Nephron (organoid): ENCODE results near the gene CHURC1.

Experiments used
- H3K27ac Mint-ChIP-seq, 3 experiments: 2 replicates each; pipeline ENCODE4 v1.8.0; 2020; ENCODE audit warnings: mixed read lengths in 3 of 3, mild to moderate bottlenecking in 2 of 3, moderate library complexity in 1 of 3
- H3K27me3 Mint-ChIP-seq: 2 replicates; pipeline ENCODE4 v1.8.0; 2021; ENCODE audit warnings: low read depth, mild to moderate bottlenecking, moderate library complexity, mixed read lengths
- H3K36me3 Mint-ChIP-seq: 2 replicates; pipeline ENCODE4 v1.8.0; 2020; ENCODE audit warnings: low read depth, mixed read lengths
- H3K4me1 Mint-ChIP-seq: 2 replicates; pipeline ENCODE4 v1.8.0; 2020; ENCODE audit warnings: mixed read lengths
- H3K4me3 Mint-ChIP-seq, 3 experiments: 2 replicates each; pipeline ENCODE4 v1.8.0; 2020; ENCODE audit warnings: mild to moderate bottlenecking in 3 of 3, mixed read lengths in 3 of 3, moderate library complexity in 2 of 3
- H3K9me3 Mint-ChIP-seq: 2 replicates; pipeline ENCODE4 v1.8.0; 2020; ENCODE audit warnings: mixed read lengths
- CTCF ChIP-seq, 3 experiments: fragments of 200-600 bp; sonication (generic); IDR thresholded peaks; one replicate each; pipeline ENCODE4 v1.5.0; 2021; ENCODE audit warnings: antibody characterized with exemption in 3 of 3; ENCODE audit not compliant: unreplicated experiment in 3 of 3

Gene CHURC1

GRCh38 chr14:64928239-64929013 lies 14.2 kb downstream of the CHURC1 start:
- H3K9me3 Mint-ChIP-seq = no peaks in the 10 kb centered on the region
- no peaks in the 10 kb centered on the region for H3K27me3 Mint-ChIP-seq
- no peak for TF ChIP-seq CTCF (IDR thresholded peaks at IDR 0.05; ENCODE audit: unreplicated experiment in 3 of 3)
- H3K36me3 Mint-ChIP-seq = peaks cover 28% of the 10 kb centered on the region
- H3K4me3 Mint-ChIP-seq = no peak overlapping the region
- H3K27ac Mint-ChIP-seq = no peak overlapping the region
- peaks cover 15% of the 10 kb centered on the region for H3K4me1 Mint-ChIP-seq

GRCh38 chr14:64929014-64929359 lies 14.7 kb downstream of the CHURC1 start:
- Mint-ChIP-seq H3K27ac (no peak overlapping the region), H3K36me3 (peaks cover 24% of the 10 kb centered on the region), H3K9me3 (no peaks in the 10 kb centered on the region), H3K4me1 (peaks cover 17% of the 10 kb centered on the region), H3K4me3 (no peak overlapping the region), H3K27me3 (no peaks in the 10 kb centered on the region)
- no peak for TF ChIP-seq CTCF (IDR thresholded peaks at IDR 0.05; ENCODE audit: unreplicated experiment in 3 of 3)

- Mint-ChIP-seq H3K4me3 (no peak overlapping the region), H3K27me3 (no peaks in the 10 kb centered on the region), H3K27ac (peak overlapping the region in 2 of 3 experiments; percentile 1 to 43), H3K36me3 (peaks cover 26% of the 10 kb centered on the region), H3K9me3 (no peaks in the 10 kb centered on the region), H3K4me1 (peaks cover 28% of the 10 kb centered on the region)
- TF ChIP-seq CTCF (IDR thresholded peaks at IDR 0.05; ENCODE audit: unreplicated experiment in 3 of 3) = no peak
Measured at GRCh38 chr14:64930085-64930843, 16.0 kb downstream of the CHURC1 start.

GRCh38 chr14:64931123-64931522 lies 16.9 kb downstream of the CHURC1 start:
- no peaks in the 10 kb centered on the region for H3K27me3 Mint-ChIP-seq
- peaks cover 25% of the 10 kb centered on the region for H3K36me3 Mint-ChIP-seq
- no peaks in the 10 kb centered on the region for H3K9me3 Mint-ChIP-seq
- no peak overlapping the region for H3K4me3 Mint-ChIP-seq
- H3K4me1 Mint-ChIP-seq = peaks cover 37% of the 10 kb centered on the region
- H3K27ac Mint-ChIP-seq = no peak overlapping the region
- TF ChIP-seq CTCF (IDR thresholded peaks at IDR 0.05; ENCODE audit: unreplicated experiment in 3 of 3) = no peak

- Mint-ChIP-seq H3K4me1 (peaks cover 48% of the 10 kb centered on the region), H3K36me3 (peaks cover 19% of the 10 kb centered on the region), H3K4me3 (no peak overlapping the region), H3K27ac (peak overlapping the region in 2 of 3 experiments; percentile 29 to 57), H3K27me3 (no peaks in the 10 kb centered on the region), H3K9me3 (no peaks in the 10 kb centered on the region)
- no peak for TF ChIP-seq CTCF (IDR thresholded peaks at IDR 0.05; ENCODE audit: unreplicated experiment in 3 of 3)
Measured at GRCh38 chr14:64932231-64932630, 18.0 kb downstream of the CHURC1 start.
